H1 (cell line): ENCODE data around the gene CTDNEP1. TPM values are rescaled to one million over a fixed set of nuclear protein-coding genes. Genes with fewer than 3 reads are reported as not detected.

Source experiments
- CTCF ChIA-PET: fragments of 300-600 bp; sonication (Branson Sonifier 250); formaldehyde crosslinking; loops from one replicate; lab custom pipeline; 2021; ENCODE audit not compliant: partially characterized antibody; lab: Charles Lee
- POLR2A ChIA-PET: fragments of 300-600 bp; sonication (Branson Sonifier 250); formaldehyde crosslinking; loops from one replicate; lab custom pipeline; 2021; ENCODE audit warnings: inconsistent platforms; ENCODE audit not compliant: partially characterized antibody; lab: Charles Lee
- DNase-seq, 2 experiments: peaks; one replicate each; pipeline versions ENCODE4 v3.0.0 to v3.0.0-alpha.2; 2010 to 2022; ENCODE audit warnings: low spot score in 2 of 2, low read depth in 1 of 2, mixed read lengths in 1 of 2
- FAIRE-seq: peaks from 2 replicates; lab custom pipeline; 2011; peaks lifted over from hg19 to GRCh38; lab: Jason Lieb, UNC
- H2AFZ ChIP-seq: 2 replicates; pipeline ENCODE4 v1.8.1; 2012; ENCODE audit warnings: low read length, inconsistent platforms
- H2AK5ac ChIP-seq: 2 replicates; pipeline ENCODE4 v1.6.1; 2013; ENCODE audit warnings: low read depth, low read length
- H2BK120ac ChIP-seq: replicated peaks from 2 replicates; pipeline ENCODE3; 2013; ENCODE audit warnings: low read depth, low read length, inconsistent platforms
- H2BK12ac ChIP-seq: 2 replicates; pipeline ENCODE4 v1.6.1; 2013; ENCODE audit warnings: low read depth, low read length
- H2BK15ac ChIP-seq: 2 replicates; pipeline ENCODE4 v1.6.1; 2013; ENCODE audit warnings: low read length
- H2BK20ac ChIP-seq: 2 replicates; pipeline ENCODE4 v1.6.1; 2013; ENCODE audit warnings: low read length
- H2BK5ac ChIP-seq: 2 replicates; pipeline ENCODE4 v1.6.1; 2013; ENCODE audit warnings: low read depth, low read length
- H3K14ac ChIP-seq: 2 replicates; pipeline ENCODE4 v1.6.1; 2013; ENCODE audit warnings: inconsistent platforms; ENCODE audit not compliant: insufficient read length
- H3K18ac ChIP-seq: 2 replicates; pipeline ENCODE4 v1.6.1; 2013; ENCODE audit warnings: low read length; ENCODE audit errors: extremely low read depth
- H3K23ac ChIP-seq: 2 replicates; pipeline ENCODE4 v1.6.1; 2013; ENCODE audit warnings: inconsistent platforms; ENCODE audit not compliant: insufficient read length
- H3K23me2 ChIP-seq: 2 replicates; pipeline ENCODE4 v1.6.1; 2013; ENCODE audit warnings: low read depth, low read length
- H3K27ac ChIP-seq: 2 replicates; pipeline ENCODE4 v1.6.1; 2011; ENCODE audit warnings: low read depth, low read length, inconsistent platforms
- H3K27me3 ChIP-seq, 4 experiments: replicated peaks in 1 of 4; 1 replicate in 1 of 4; 2 replicates in 3 of 4; pipeline versions ENCODE4 v1.6.1 to v1.8.1; 2011 to 2013; ENCODE audit warnings: low read length in 3 of 4, mild to moderate bottlenecking in 3 of 4, inconsistent platforms in 2 of 4, mixed read lengths in 2 of 4, moderate library complexity in 1 of 4; ENCODE audit not compliant: control insufficient read depth in 3 of 4, insufficient read depth in 3 of 4; ENCODE audit errors: extremely low read depth in 1 of 4
- H3K36me3 ChIP-seq, 4 experiments: 2 replicates each; pipeline versions ENCODE4 v1.6.1 to v1.8.1; 2011 to 2013; ENCODE audit warnings: mild to moderate bottlenecking in 4 of 4, low read length in 3 of 4, moderate library complexity in 2 of 4, control low read depth in 1 of 4, inconsistent platforms in 1 of 4; ENCODE audit not compliant: insufficient read depth in 4 of 4, control insufficient read depth in 2 of 4
- H3K4ac ChIP-seq: replicated peaks from 2 replicates; pipeline ENCODE3; 2013; ENCODE audit warnings: low read length, low read depth, mixed read lengths, inconsistent platforms; ENCODE audit not compliant: insufficient read length
- H3K4me1 ChIP-seq, 4 experiments: replicated peaks in 1 of 4; 1 replicate in 1 of 4; 2 replicates in 3 of 4; pipeline versions ENCODE4 v1.6.1 to v1.8.1; 2011 to 2013; ENCODE audit warnings: low read length in 3 of 4, inconsistent platforms in 2 of 4, mixed read lengths in 1 of 4; ENCODE audit not compliant: insufficient read depth in 4 of 4, control insufficient read depth in 3 of 4
- H3K4me2 ChIP-seq, 2 experiments: 2 replicates each; pipeline versions ENCODE4 v1.6.1 to v1.8.1; 2011 to 2013; ENCODE audit warnings: low read depth in 2 of 2, low read length in 2 of 2, control low read depth in 1 of 2, inconsistent platforms in 1 of 2, mild to moderate bottlenecking in 1 of 2; ENCODE audit not compliant: insufficient read depth in 1 of 2
- H3K4me3 ChIP-seq, 4 experiments: fragments of 200-600, 300-600 bp in 1 of 4; sonication (generic), shearing (Covaris generic), sonication (Bioruptor Twin) in 1 of 4; 2 replicates each; pipeline versions ENCODE4 v1.5.1 to v1.8.1; 2011 to 2016; ENCODE audit warnings: low read length in 4 of 4, low read depth in 3 of 4, control low read depth in 2 of 4, inconsistent platforms in 2 of 4, mild to moderate bottlenecking in 2 of 4, mixed read lengths in 1 of 4, moderate library complexity in 1 of 4; ENCODE audit not compliant: insufficient read depth in 2 of 4; ENCODE audit errors: extremely low read depth in 1 of 4
- H3K56ac ChIP-seq: replicated peaks from 2 replicates; pipeline ENCODE3; 2013; ENCODE audit warnings: low read depth, mild to moderate bottlenecking, mixed read lengths, low read length, inconsistent platforms; ENCODE audit not compliant: insufficient read length
- H3K79me1 ChIP-seq: 2 replicates; pipeline ENCODE4 v1.6.1; 2013; ENCODE audit warnings: low read depth, low read length, control low read depth
- H3K79me2 ChIP-seq, 2 experiments: 2 replicates each; pipeline versions ENCODE4 v1.6.1 to v1.8.1; 2012 to 2013; ENCODE audit warnings: low read length in 2 of 2, mild to moderate bottlenecking in 2 of 2, inconsistent platforms in 1 of 2; ENCODE audit not compliant: insufficient read depth in 2 of 2, control insufficient read depth in 1 of 2
- H3K9ac ChIP-seq, 4 experiments: replicated peaks in 1 of 4; 1 replicate in 1 of 4; 2 replicates in 3 of 4; pipeline versions ENCODE4 v1.6.1 to v1.8.1; 2011 to 2013; ENCODE audit warnings: low read depth in 3 of 4, low read length in 3 of 4, control low read depth in 2 of 4, mild to moderate bottlenecking in 2 of 4, moderate library complexity in 2 of 4, inconsistent platforms in 1 of 4; ENCODE audit errors: extremely low read depth in 1 of 4
- H3K9me3 ChIP-seq, 2 experiments: 2 replicates each; pipeline versions ENCODE4 v1.6.1 to v1.8.1; 2012 to 2013; ENCODE audit warnings: mild to moderate bottlenecking in 2 of 2, moderate library complexity in 2 of 2, control low read depth in 1 of 2, inconsistent platforms in 1 of 2, low read depth in 1 of 2, low read length in 1 of 2, mixed read lengths in 1 of 2; ENCODE audit not compliant: insufficient read depth in 2 of 2
- H4K20me1 ChIP-seq, 2 experiments: replicated peaks in 1 of 2; 2 replicates each; pipeline versions ENCODE3 to v1.8.1; 2011 to 2013; ENCODE audit warnings: inconsistent platforms in 2 of 2, low read length in 2 of 2, mild to moderate bottlenecking in 1 of 2; ENCODE audit not compliant: insufficient read depth in 2 of 2, control insufficient read depth in 1 of 2
- H4K5ac ChIP-seq: 2 replicates; pipeline ENCODE4 v1.6.1; 2013; ENCODE audit warnings: low read length, low read depth, mixed read lengths, inconsistent platforms; ENCODE audit not compliant: insufficient read length
- H4K8ac ChIP-seq: 2 replicates; pipeline ENCODE4 v1.8.0; 2013; ENCODE audit warnings: mild to moderate bottlenecking, moderate library complexity, low read length, inconsistent platforms; ENCODE audit not compliant: insufficient read depth; ENCODE audit errors: extremely low read depth
- H4K91ac ChIP-seq: replicated peaks from 2 replicates; pipeline ENCODE3; 2013; ENCODE audit warnings: low read length, mixed read lengths, inconsistent platforms; ENCODE audit not compliant: insufficient read length
- CEBPB ChIP-seq: IDR thresholded peaks from 2 replicates; pipeline ENCODE4 v1.6.1; 2012; ENCODE audit warnings: low read depth, low read length
- POLR2A ChIP-seq, 2 experiments: IDR thresholded peaks; 1 replicate in 1 of 2; 2 replicates in 1 of 2; pipeline ENCODE4 v1.6.1; 2011; ENCODE audit warnings: low read depth in 2 of 2, low read length in 2 of 2, mild to moderate bottlenecking in 2 of 2; ENCODE audit errors: control extremely low read depth in 1 of 2
- POLR2AphosphoS5 ChIP-seq: IDR thresholded peaks from 2 replicates; pipeline ENCODE4 v1.6.1; 2011; ENCODE audit warnings: low read depth, low read length
- TAF7 ChIP-seq: optimal IDR thresholded peaks from 2 replicates; pipeline ENCODE3; 2011; ENCODE audit warnings: low read depth, mild to moderate bottlenecking, inconsistent platforms, low read length, moderate library complexity, borderline replicate concordance
- TCF12 ChIP-seq: IDR thresholded peaks from 2 replicates; pipeline ENCODE4 v1.6.1; 2011; ENCODE audit warnings: low read depth, mild to moderate bottlenecking, low read length
- WGBS, 2 experiments: shearing (Covaris generic) in 1 of 2; methylation state at CpG; one replicate each; pipeline versions ENCODE4 v1.1.6 to v1.1.7; 2013 to 2015; ENCODE audit warnings: low lambda C conversion rate in 2 of 2, mixed read lengths in 2 of 2, inconsistent platforms in 1 of 2, low coverage in 1 of 2, missing lambda C conversion rate in 1 of 2; ENCODE audit not compliant: insufficient replicate concordance in 2 of 2, insufficient coverage in 1 of 2, insufficient read length in 1 of 2; ENCODE audit errors: extremely low coverage in 1 of 2, missing lambda C conversion rate in 1 of 2; 5-methylcytosine and 5-hydroxymethylcytosine counted together
- polyA plus RNA-seq, 7 experiments: library from polyadenylated mRNA; depleted of rRNA in 3 of 7; stranded (reverse) in 5 of 7; unstranded in 2 of 7; fragments of >200 nt in 5 of 7; fragments of 200-250 nt in 2 of 7; gene quantifications; 1 replicate in 5 of 7; 2 replicates in 1 of 7; 4 replicates in 1 of 7; pipeline versions ENCODE4 v1.2.1 to v1.2.3, GENCODE V29; 2011 to 2013; ENCODE audit warnings: missing spikeins in 2 of 7, mixed read lengths in 2 of 7
- total RNA-seq: library from RNA; stranded (reverse); fragmentation: NEBNext Ultra II Directional; extraction: Animal tissue kit (Norgen Biotek cat#: 25700); gene quantifications from 2 replicates; pipeline ENCODE4 v1.2.1, GENCODE V29; 2021

CTDNEP1 gene
- total and polyA plus RNA-seq, 2 of the 8 experiments (the other 6 are each of a cell fraction or from before 2014, with no cell fraction given), result 114 to 123 TPM

DNA sequence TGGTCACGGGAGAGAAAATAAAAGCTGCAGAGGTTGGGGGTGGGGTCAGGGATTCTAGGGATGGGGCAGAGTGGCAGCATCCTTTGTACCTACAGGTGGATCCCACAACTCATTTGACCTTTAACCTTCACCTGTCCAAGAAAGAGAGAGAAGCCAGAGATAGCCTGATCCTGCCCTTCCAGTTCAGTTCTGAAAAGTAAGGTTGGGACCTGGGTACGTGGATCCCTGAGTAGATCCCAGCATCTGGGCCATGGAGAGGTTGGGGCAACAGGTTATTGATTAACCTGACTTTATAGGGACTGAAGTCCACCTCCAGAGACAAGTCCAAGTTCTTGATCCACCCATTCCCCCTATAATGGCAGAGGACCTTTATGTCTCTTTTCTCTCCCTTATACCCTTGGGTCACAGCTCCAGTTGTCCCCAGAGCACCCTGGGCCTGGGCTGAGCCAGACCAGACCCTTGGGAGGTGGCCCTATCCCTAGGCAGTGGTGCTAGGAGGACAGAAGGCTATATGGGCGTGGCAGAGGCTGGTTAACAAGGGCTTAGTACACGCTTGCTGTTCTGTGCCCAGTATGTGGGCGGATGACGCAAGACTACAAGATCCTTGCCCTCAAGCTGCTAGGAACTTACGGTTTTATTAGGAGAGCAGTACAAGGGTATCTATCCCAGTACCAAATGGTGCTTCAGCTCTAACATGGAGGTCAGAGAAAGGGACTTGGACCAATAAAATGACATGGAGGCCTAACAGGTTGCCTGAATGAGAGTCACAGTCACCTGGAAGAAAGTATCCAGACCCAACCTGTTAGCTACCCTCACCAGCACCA, 7.4 kb upstream of the CTDNEP1 start:
- peaks cover 15% of the 10 kb centered on the region for H3K23me2 ChIP-seq
- H2AFZ ChIP-seq, result no peak overlapping the region
- peak; percentile 48 for TF ChIP-seq TAF7
- peak; percentile 65; the same call in 1 of the 2 replicates for TF ChIP-seq CEBPB
- TF ChIP-seq POLR2AphosphoS5, result peak; percentile 82
- TF ChIP-seq POLR2A (IDR thresholded peaks at IDR 0.05; ENCODE audit: control extremely low read depth in 1 of 2, low read depth in 2 of 2, low read length in 2 of 2), result peak; percentile 32 to 74; a peak in 2 of 3 replicates
- no peak for TF ChIP-seq TCF12
- H4K20me1 ChIP-seq, result peaks cover 6 to 13% of the 10 kb centered on the region in 2 experiments
- ChIA-PET POLR2A (interaction anchor here (0.6 to 13.7 kb wide), 16 partner anchors 8 to 773 kb away, joined by 3 to 161 read pairs (median 10); partner anchors contain the start of genes ACADVL, ACAP1, CTDNEP1 and DLG4), CTCF (interaction anchor here (0.6 to 2.1 kb wide), 4 partner anchors 11 to 129 kb away, joined by 3 to 5 read pairs (median 4); no protein-coding TSS in a partner anchor)
- H4K8ac ChIP-seq, result 0 out of 2 replicates have a peak overlapping the region, but pooled peaks have one; percentile 82
- 92% methylated on average over 7 of the region's 7 CpGs; no CpG with 5 or more reads in 1 of the 2 experiments for WGBS, 2 experiments
- H3K79me1 ChIP-seq, result peaks cover 9% of the 10 kb centered on the region
- H3K4me1 ChIP-seq, result peaks cover 4 to 13% (median 6%) of the 10 kb centered on the region in 4 experiments; a peak in 6 of 7 replicates
- H3K4ac ChIP-seq, result no peak overlapping the region
- peak overlapping the region in 1 of 2 experiments; percentile 91; a peak in 1 of 4 replicates for H3K4me2 ChIP-seq
- no peak overlapping the region for H3K56ac ChIP-seq
- H2BK20ac ChIP-seq, result no peak overlapping the region
- H3K14ac ChIP-seq, result no peak overlapping the region
- peak overlapping the region in 1 of 4 experiments; percentile 35; a peak in 1 of 7 replicates for H3K9ac ChIP-seq
- DNase-seq (no peak), FAIRE-seq (no peak)
- no peak overlapping the region for H3K23ac ChIP-seq
- no peaks in the 10 kb centered on the region for H3K9me3 ChIP-seq
- no peak overlapping the region for H2BK15ac ChIP-seq
- H3K18ac ChIP-seq, result no peak overlapping the region
- no peak overlapping the region for H3K27ac ChIP-seq
- H2BK12ac ChIP-seq, result peak overlapping the region; percentile 75; the same call in 1 of the 2 replicates
- no peak overlapping the region for H2BK120ac ChIP-seq
- H3K4me3 ChIP-seq, result no peak overlapping the region
- H3K27me3 ChIP-seq, result no peaks in the 10 kb centered on the region
- no peak overlapping the region for H4K5ac ChIP-seq
- H2AK5ac ChIP-seq, result peak overlapping the region; percentile 65; the same call in 1 of the 2 replicates
- H4K91ac ChIP-seq, result no peak overlapping the region
- H3K36me3 ChIP-seq, result peaks cover 2 to 41% (median 21%) of the 10 kb centered on the region in 4 experiments
- H3K79me2 ChIP-seq, result peaks cover 0 to 33% of the 10 kb centered on the region in 2 experiments; a peak in 2 of 4 replicates
- no peak overlapping the region; the same call in 1 of the 2 replicates for H2BK5ac ChIP-seq
